Naive thymus-derived CD4-positive, alpha-beta T cell (primary cell): ENCODE results near the gene ARRDC5. TPM values are rescaled to one million over a fixed set of nuclear protein-coding genes. Genes with fewer than 3 reads are reported as not detected.
A peak's percentile ranks its signal among the peaks of the same experiment; 100 is the strongest.
"Not testable (repeated sequence)": the region's sequence is repeated elsewhere in the genome, so short reads cannot be mapped to it uniquely, and the experiment has no call there.

Experiments
- ATAC-seq: fragments of 150-1000 bp; cut with Tn5 transposase; 2 replicates; pipeline ENCODE4 v1.10.0; 2021; ENCODE audit warnings: mild to moderate bottlenecking, moderate library complexity
- CTCF ChIA-PET: fragments of 350-600 bp; sonication (Branson Sonifier 250); formaldehyde crosslinking; loops from one replicate; lab custom pipeline; 2021; ENCODE audit warnings: antibody characterized with exemption; lab: Charles Lee
- POLR2A ChIA-PET: fragments of 350-600 bp; sonication (Branson Sonifier 250); formaldehyde crosslinking; loops from one replicate; lab custom pipeline; 2021; ENCODE audit warnings: antibody characterized with exemption, inconsistent platforms; lab: Charles Lee
- DNase-seq, 9 donors: peaks; one replicate each; pipeline versions ENCODE4 v3.0.0 to v3.0.0-alpha.2; 2020 to 2022; ENCODE audit warnings: mixed read lengths in 1 of 9
- H3K27ac ChIP-seq: one replicate; pipeline ENCODE4 v1.7.0; 2013; ENCODE audit warnings: mild to moderate bottlenecking, low read depth, low read length, moderate library complexity
- H3K27me3 ChIP-seq, 2 donors: one replicate each; pipeline ENCODE4 v1.7.0; 2013; ENCODE audit warnings: low read length in 2 of 2, mild to moderate bottlenecking in 2 of 2, moderate library complexity in 2 of 2; ENCODE audit not compliant: control insufficient read depth in 2 of 2, insufficient read depth in 2 of 2
- H3K36me3 ChIP-seq, 3 experiments: 1 replicate in 2 of 3; 2 replicates in 1 of 3; pipeline ENCODE4 v1.7.0; 2013; ENCODE audit warnings: low read length in 3 of 3, mild to moderate bottlenecking in 3 of 3, moderate library complexity in 1 of 3; ENCODE audit not compliant: insufficient read depth in 3 of 3, control insufficient read depth in 2 of 3
- H3K4me1 ChIP-seq, 2 donors: one replicate each; pipeline ENCODE4 v1.7.0; 2013; ENCODE audit warnings: low read length in 2 of 2, mild to moderate bottlenecking in 2 of 2, moderate library complexity in 1 of 2; ENCODE audit not compliant: control insufficient read depth in 2 of 2, insufficient read depth in 2 of 2
- H3K4me3 ChIP-seq: 2 replicates; pipeline ENCODE4 v1.7.0; 2013; ENCODE audit warnings: mild to moderate bottlenecking, low read length
- H3K9me3 ChIP-seq, 3 experiments: 1 replicate in 2 of 3; 2 replicates in 1 of 3; pipeline ENCODE4 v1.7.0; 2013; ENCODE audit warnings: low read length in 3 of 3; ENCODE audit not compliant: control insufficient read depth in 2 of 3
- H3K27ac Mint-ChIP-seq, 9 donors: one replicate each; pipeline ENCODE4 v1.8.0; 2020 to 2022; ENCODE audit warnings: mixed read lengths in 9 of 9, mild to moderate bottlenecking in 8 of 9, moderate library complexity in 5 of 9, inconsistent platforms in 2 of 9
- H3K27me3 Mint-ChIP-seq, 5 donors: one replicate each; pipeline ENCODE4 v1.8.0; 2021 to 2022; ENCODE audit warnings: mixed read lengths in 5 of 5, mild to moderate bottlenecking in 1 of 5
- H3K36me3 Mint-ChIP-seq, 5 donors: one replicate each; pipeline ENCODE4 v1.8.0; 2020 to 2022; ENCODE audit warnings: mixed read lengths in 5 of 5, mild to moderate bottlenecking in 3 of 5, inconsistent platforms in 1 of 5
- H3K4me1 Mint-ChIP-seq, 7 donors: one replicate each; pipeline ENCODE4 v1.8.0; 2020 to 2022; ENCODE audit warnings: mixed read lengths in 7 of 7, mild to moderate bottlenecking in 3 of 7, inconsistent platforms in 1 of 7
- H3K4me3 Mint-ChIP-seq, 10 donors: one replicate each; pipeline ENCODE4 v1.8.0; 2020 to 2022; ENCODE audit warnings: mild to moderate bottlenecking in 10 of 10, mixed read lengths in 10 of 10, moderate library complexity in 6 of 10, inconsistent platforms in 2 of 10
- H3K9me3 Mint-ChIP-seq, 11 donors: one replicate each; pipeline ENCODE4 v1.8.0; 2020 to 2022; ENCODE audit warnings: mixed read lengths in 11 of 11, mild to moderate bottlenecking in 4 of 11, inconsistent platforms in 1 of 11, moderate library complexity in 1 of 11
- intact Hi-C, 2 donors: fragments of 100-400 bp; cut with micrococcal nuclease; formaldehyde crosslinking; loops; one replicate each; pipeline ENCODE4 v1.15.1; 2023
- polyA plus RNA-seq, 2 donors: library from polyadenylated mRNA; unstranded; fragments of 300-500 nt; fragmentation: Illumina TruSeq; gene quantifications; one replicate each; pipeline ENCODE4 v1.2.3, GENCODE V29; 2021
- total RNA-seq, 6 experiments: library from RNA in 5 of 6; stranded (reverse) in 5 of 6; gene quantifications; 1 replicate in 5 of 6; 2 replicates in 1 of 6; pipeline ENCODE4 v1.2.3 and lab custom pipeline; 2021 to 2026

ARRDC5 gene
- total and polyA plus RNA-seq, 7 experiments from 2014 or later: 2.7 to 28.6 (median 9.8) TPM

GRCh38 chr19:4882874-4883273 is 19.8 kb downstream of the ARRDC5 start:
- POLR2A ChIA-PET, DNase-seq, H3K36me3 Mint-ChIP-seq, H3K4me3 ChIP-seq, H3K27me3 ChIP-seq, intact Hi-C loops, ATAC-seq, H3K36me3 ChIP-seq, H3K27me3 Mint-ChIP-seq, H3K9me3 ChIP-seq, H3K27ac Mint-ChIP-seq, H3K4me1 Mint-ChIP-seq, H3K9me3 Mint-ChIP-seq, H3K4me3 Mint-ChIP-seq, H3K27ac ChIP-seq: not testable (repeated sequence)
- CTCF ChIA-PET: interaction anchor here (0.7 kb wide), 1 partner anchor 10 kb away, joined by 4 read pairs; no protein-coding TSS in a partner anchor
- peaks cover 0 to 11% of the 10 kb centered on the region in 2 donors for H3K4me1 ChIP-seq

- ATAC-seq (no peak), DNase-seq (no peak)
- no peaks in the 10 kb centered on the region for H3K9me3 ChIP-seq
- Mint-ChIP-seq H3K27ac (peak overlapping the region in 2 of 9 donors; percentile 39 to 41), H3K4me3 (peak overlapping the region in 3 of 10 donors; percentile 6 to 53 (median 44)), H3K4me1 (peaks cover 0 to 10% (median 5%) of the 10 kb centered on the region in 7 donors), H3K36me3 (peaks cover 0 to under 1% (median 0%) of the 10 kb centered on the region in 5 donors), H3K9me3 (no peaks in the 10 kb centered on the region), H3K27me3 (peaks cover 0 to under 1% (median 0%) of the 10 kb centered on the region in 5 donors)
- no peak overlapping the region for H3K27ac ChIP-seq
- no peaks in the 10 kb centered on the region for H3K27me3 ChIP-seq
- intact Hi-C loops: no loop called here
- ChIA-PET CTCF (interaction anchor here (0.8 kb wide), 2 partner anchors 12 to 152 kb away, joined by 3 read pairs; no protein-coding TSS in a partner anchor), POLR2A (no interaction called here)
- H3K4me3 ChIP-seq: no peak overlapping the region
- no peaks in the 10 kb centered on the region for H3K36me3 ChIP-seq
- peaks cover 0 to 16% of the 10 kb centered on the region in 2 donors for H3K4me1 ChIP-seq
Observed at GRCh38 chr19:4879041-4879440, 23.7 kb downstream of the ARRDC5 start.

GRCh38 chr19:4878491-4878968 is 24.2 kb downstream of the ARRDC5 start:
- Mint-ChIP-seq H3K27me3 (peaks cover 0 to 6% (median 0%) of the 10 kb centered on the region in 5 donors), H3K4me3 (peak overlapping the region in 3 of 10 donors; percentile 6 to 53 (median 44)), H3K4me1 (peaks cover 0 to 10% (median 5%) of the 10 kb centered on the region in 7 donors), H3K9me3 (peaks cover 0 to 3% (median 0%) of the 10 kb centered on the region in 11 donors), H3K27ac (peak overlapping the region in 2 of 9 donors; percentile 39 to 41), H3K36me3 (peaks cover 0 to 4% (median 0%) of the 10 kb centered on the region in 5 donors)
- ATAC-seq: no peak
- ChIA-PET CTCF (interaction anchor here (0.6 kb wide), 1 partner anchor 15 kb away, joined by 6 read pairs; no protein-coding TSS in a partner anchor), POLR2A (no interaction called here)
- DNase-seq: peak in 1 of 9 donors; percentile 11
- no peak overlapping the region for H3K27ac ChIP-seq
- H3K27me3 ChIP-seq: no peaks in the 10 kb centered on the region
- peaks cover 0 to 16% of the 10 kb centered on the region in 2 donors for H3K4me1 ChIP-seq
- no peaks in the 10 kb centered on the region for H3K36me3 ChIP-seq
- intact Hi-C loops: no loop called here
- no peaks in the 10 kb centered on the region for H3K9me3 ChIP-seq
- no peak overlapping the region for H3K4me3 ChIP-seq

GRCh38 chr19:4877753-4878490 is 24.8 kb downstream of the ARRDC5 start:
- Histone ChIP-seq H3K4me3 (no peak overlapping the region), H3K4me1 (peaks cover 0 to 16% of the 10 kb centered on the region in 2 donors), H3K9me3 (no peaks in the 10 kb centered on the region), H3K27ac (no peak overlapping the region), H3K36me3 (no peaks in the 10 kb centered on the region), H3K27me3 (no peaks in the 10 kb centered on the region)
- H3K27ac Mint-ChIP-seq: no peak overlapping the region
- intact Hi-C loops: no loop called here
- ATAC-seq: no peak
- H3K36me3 Mint-ChIP-seq: peaks cover 0 to 4% (median 0%) of the 10 kb centered on the region in 5 donors
- H3K4me3 Mint-ChIP-seq: peak overlapping the region in 2 of 10 donors; percentile 44 to 53
- peak in 1 of 9 donors; percentile 8 for DNase-seq
- ChIA-PET CTCF (interaction anchor here (0.5 to 0.6 kb wide), 2 partner anchors 15 to 40 kb away, joined by 3 to 6 read pairs; no protein-coding TSS in a partner anchor), POLR2A (no interaction called here)
- peaks cover 0 to 4% (median 0%) of the 10 kb centered on the region in 11 donors for H3K9me3 Mint-ChIP-seq
- H3K27me3 Mint-ChIP-seq: peaks cover 0 to 7% (median 0%) of the 10 kb centered on the region in 5 donors
- H3K4me1 Mint-ChIP-seq: peaks cover 0 to 10% (median 5%) of the 10 kb centered on the region in 7 donors

GRCh38 chr19:4873930-4874329 is 28.8 kb downstream of the ARRDC5 start:
- Histone ChIP-seq H3K9me3 (no peaks in the 10 kb centered on the region), H3K27ac (no peak overlapping the region), H3K4me3 (no peak overlapping the region), H3K27me3 (no peaks in the 10 kb centered on the region), H3K36me3 (no peaks in the 10 kb centered on the region), H3K4me1 (peaks cover 0 to 15% of the 10 kb centered on the region in 2 donors)
- no peak for ATAC-seq
- peak overlapping the region in 1 of 9 donors; percentile 53 for H3K27ac Mint-ChIP-seq
- H3K9me3 Mint-ChIP-seq: peaks cover 0 to 4% (median 0%) of the 10 kb centered on the region in 11 donors
- peaks cover 0 to 4% (median 0%) of the 10 kb centered on the region in 5 donors for H3K36me3 Mint-ChIP-seq
- intact Hi-C loops: no loop called here
- ChIA-PET POLR2A (no interaction called here), CTCF (interaction anchor here (0.7 to 5.7 kb wide), 4 partner anchors 9 to 194 kb away, joined by 3 to 51 read pairs (median 18); no protein-coding TSS in a partner anchor)
- H3K27me3 Mint-ChIP-seq: peaks cover 0 to 7% (median 0%) of the 10 kb centered on the region in 5 donors
- H3K4me3 Mint-ChIP-seq: no peak overlapping the region
- peaks cover 0 to 15% (median 9%) of the 10 kb centered on the region in 7 donors for H3K4me1 Mint-ChIP-seq
- DNase-seq: no peak

- intact Hi-C loops: loop anchor here (1.0 kb wide), 3 partner anchors 40 to 160 kb away; no protein-coding TSS in a partner anchor
- Mint-ChIP-seq H3K4me3 (no peak overlapping the region), H3K36me3 (peaks cover 0 to 4% (median 0%) of the 10 kb centered on the region in 5 donors), H3K4me1 (peaks cover 1 to 21% (median 6%) of the 10 kb centered on the region in 7 donors), H3K9me3 (peaks cover 0 to 4% (median 0%) of the 10 kb centered on the region in 11 donors), H3K27ac (no peak overlapping the region), H3K27me3 (peaks cover 0 to 7% (median 0%) of the 10 kb centered on the region in 5 donors)
- H3K9me3 ChIP-seq: no peaks in the 10 kb centered on the region
- no peaks in the 10 kb centered on the region for H3K27me3 ChIP-seq
- CTCF ChIA-PET: interaction anchor here (0.7 to 5.7 kb wide), 4 partner anchors 40 to 161 kb away, joined by 3 to 51 read pairs (median 19); no protein-coding TSS in a partner anchor
- no peak for DNase-seq
- peaks cover under 1 to 3% of the 10 kb centered on the region in 2 donors for H3K4me1 ChIP-seq
- H3K4me3 ChIP-seq: no peak overlapping the region
- POLR2A ChIA-PET: interaction anchor here (3.0 kb wide), 1 partner anchor 40 kb away, joined by 11 read pairs; no protein-coding TSS in a partner anchor
- no peak for ATAC-seq
- no peak overlapping the region for H3K27ac ChIP-seq
- no peaks in the 10 kb centered on the region for H3K36me3 ChIP-seq
Observed at GRCh38 chr19:4871711-4872110, 31.0 kb downstream of the ARRDC5 start.
